WERI-Rb-1 (cell line): Measurements from ENCODE around the gene RGS4.

ENCODE experiments used
- DNase-seq: peaks from one replicate; pipeline ENCODE4 v3.0.0-alpha.2; 2020
- H3K27ac ChIP-seq: fragments of 250-450 bp; sonication (Bioruptor Pico); 2 replicates; pipeline ENCODE4 v1.5.1; 2020; ENCODE audit warnings: mild to moderate bottlenecking, moderate library complexity
- H3K27me3 ChIP-seq: fragments of 250-450 bp; sonication (Bioruptor Pico); 2 replicates; pipeline ENCODE4 v1.5.1; 2021; ENCODE audit warnings: mild to moderate bottlenecking, low read depth, moderate library complexity; ENCODE audit not compliant: insufficient read depth, severe bottlenecking
- H3K36me3 ChIP-seq: fragments of 250-450 bp; sonication (Bioruptor Pico); 2 replicates; pipeline ENCODE4 v1.5.1; 2020; ENCODE audit warnings: mild to moderate bottlenecking, moderate library complexity
- H3K4me3 ChIP-seq: 2 replicates; pipeline ENCODE4 v1.5.1; 2011; ENCODE audit warnings: low read depth, mild to moderate bottlenecking, control low read depth, low read length
- H3K9me3 ChIP-seq: fragments of 250-450 bp; sonication (Bioruptor Pico); 2 replicates; pipeline ENCODE4 v1.5.1; 2021; ENCODE audit warnings: mild to moderate bottlenecking, moderate library complexity; ENCODE audit not compliant: severe bottlenecking
- TF ChIP-seq, protein P1 (sequence below): IDR thresholded peaks from 2 replicates; pipeline ENCODE4 v1.5.1; 2011; ENCODE audit warnings: low read depth, mild to moderate bottlenecking, control low read depth, inconsistent platforms, low read length

Gene RGS4

DNA sequence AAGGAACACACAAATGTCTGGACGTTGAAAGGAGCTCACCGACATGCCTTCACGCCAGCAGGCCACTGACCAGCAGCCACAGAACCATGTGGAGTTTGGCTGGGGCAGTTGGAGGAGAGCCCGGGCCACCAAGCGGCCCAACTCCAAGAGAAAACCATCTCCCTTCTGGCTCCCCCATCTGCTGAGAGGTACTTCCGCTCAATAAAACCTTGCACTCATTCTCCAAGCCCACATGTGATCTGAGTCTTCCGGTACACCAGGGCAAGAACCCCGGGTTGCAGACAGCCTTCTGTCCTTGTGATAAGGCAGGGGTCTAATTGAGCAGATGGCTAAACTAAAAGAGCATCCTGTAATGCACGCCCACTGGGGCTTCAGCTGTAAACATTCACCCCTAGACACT, 24.4 kb downstream of the RGS4 start:
- no peaks in the 10 kb centered on the region for H3K36me3 ChIP-seq
- TF ChIP-seq, protein P1, sequence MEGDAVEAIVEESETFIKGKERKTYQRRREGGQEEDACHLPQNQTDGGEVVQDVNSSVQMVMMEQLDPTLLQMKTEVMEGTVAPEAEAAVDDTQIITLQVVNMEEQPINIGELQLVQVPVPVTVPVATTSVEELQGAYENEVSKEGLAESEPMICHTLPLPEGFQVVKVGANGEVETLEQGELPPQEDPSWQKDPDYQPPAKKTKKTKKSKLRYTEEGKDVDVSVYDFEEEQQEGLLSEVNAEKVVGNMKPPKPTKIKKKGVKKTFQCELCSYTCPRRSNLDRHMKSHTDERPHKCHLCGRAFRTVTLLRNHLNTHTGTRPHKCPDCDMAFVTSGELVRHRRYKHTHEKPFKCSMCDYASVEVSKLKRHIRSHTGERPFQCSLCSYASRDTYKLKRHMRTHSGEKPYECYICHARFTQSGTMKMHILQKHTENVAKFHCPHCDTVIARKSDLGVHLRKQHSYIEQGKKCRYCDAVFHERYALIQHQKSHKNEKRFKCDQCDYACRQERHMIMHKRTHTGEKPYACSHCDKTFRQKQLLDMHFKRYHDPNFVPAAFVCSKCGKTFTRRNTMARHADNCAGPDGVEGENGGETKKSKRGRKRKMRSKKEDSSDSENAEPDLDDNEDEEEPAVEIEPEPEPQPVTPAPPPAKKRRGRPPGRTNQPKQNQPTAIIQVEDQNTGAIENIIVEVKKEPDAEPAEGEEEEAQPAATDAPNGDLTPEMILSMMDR = no peak
- H3K27ac ChIP-seq = no peak overlapping the region
- H3K9me3 ChIP-seq = no peaks in the 10 kb centered on the region
- DNase-seq = no peak
- no peak overlapping the region for H3K4me3 ChIP-seq
- H3K27me3 ChIP-seq = no peaks in the 10 kb centered on the region

DNA sequence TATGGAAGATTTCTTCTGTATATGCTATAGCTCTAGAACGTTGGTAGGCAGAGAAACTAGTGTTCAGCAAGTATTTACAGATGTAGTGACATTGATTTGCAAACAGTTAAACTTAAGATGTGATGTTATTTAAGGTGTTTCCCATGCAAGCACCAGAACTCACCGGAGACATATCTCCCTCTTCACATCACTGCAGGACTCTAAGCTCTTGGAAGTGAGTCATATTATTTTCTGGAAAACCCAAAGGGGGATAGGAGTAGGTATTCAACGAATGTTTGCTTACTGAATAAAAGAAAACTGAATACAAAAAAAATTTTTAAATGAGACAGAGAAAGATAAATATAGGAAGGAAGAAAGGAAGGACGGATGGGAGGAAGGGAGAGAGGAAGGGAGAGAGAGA, 25.0 kb downstream of the RGS4 start:
- H3K36me3 ChIP-seq = no peaks in the 10 kb centered on the region
- no peak overlapping the region for H3K27ac ChIP-seq
- no peak for DNase-seq
- no peak overlapping the region for H3K4me3 ChIP-seq
- H3K9me3 ChIP-seq = no peaks in the 10 kb centered on the region
- TF ChIP-seq, protein P1 = no peak
- no peaks in the 10 kb centered on the region for H3K27me3 ChIP-seq

DNA sequence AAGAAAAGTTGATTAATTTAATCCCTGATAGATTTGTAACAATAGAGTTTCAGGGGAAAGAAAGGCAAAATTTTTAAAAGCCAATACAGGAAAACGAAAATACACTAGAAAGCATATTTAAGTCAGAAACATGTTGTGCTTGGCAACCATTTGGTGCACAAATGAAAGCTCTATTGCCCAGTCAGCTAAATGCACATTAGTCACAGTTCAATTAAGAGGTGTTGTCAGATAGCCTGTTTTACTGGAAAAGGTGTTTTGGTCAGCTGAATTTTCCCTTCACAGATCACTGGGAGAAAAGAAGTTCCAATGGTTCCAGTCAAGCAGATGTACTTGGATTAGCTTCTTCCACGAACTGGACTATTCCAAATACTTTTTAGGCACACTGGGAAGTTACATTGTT, 25.4 kb downstream of the RGS4 start:
- DNase-seq = no peak
- no peaks in the 10 kb centered on the region for H3K36me3 ChIP-seq
- no peak overlapping the region for H3K4me3 ChIP-seq
- TF ChIP-seq, protein P1 = no peak
- H3K9me3 ChIP-seq = no peaks in the 10 kb centered on the region
- no peaks in the 10 kb centered on the region for H3K27me3 ChIP-seq
- no peak overlapping the region for H3K27ac ChIP-seq

DNA sequence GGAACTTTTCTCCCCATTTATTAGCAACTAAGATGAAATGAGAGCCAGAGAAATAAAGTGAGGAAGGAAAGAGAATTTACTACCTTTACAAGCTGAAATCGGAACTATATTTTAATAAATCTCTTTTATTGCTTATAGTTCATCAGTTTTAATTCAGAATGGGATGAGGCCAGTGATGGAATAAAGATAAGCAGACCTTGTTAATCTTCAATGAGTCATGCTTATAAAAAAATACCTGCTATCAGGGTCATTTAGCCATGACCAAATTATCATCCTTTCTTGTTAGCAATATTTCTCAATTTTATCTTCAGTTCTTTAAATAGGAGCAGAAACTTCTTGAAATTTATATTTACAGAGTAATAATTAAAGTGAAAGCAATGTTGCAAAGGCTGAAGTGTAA, 26.1 kb downstream of the RGS4 start:
- Histone ChIP-seq H3K27me3 (no peaks in the 10 kb centered on the region), H3K27ac (no peak overlapping the region), H3K4me3 (no peak overlapping the region), H3K36me3 (no peaks in the 10 kb centered on the region), H3K9me3 (no peaks in the 10 kb centered on the region)
- TF ChIP-seq, protein P1 = no peak
- no peak for DNase-seq

DNA sequence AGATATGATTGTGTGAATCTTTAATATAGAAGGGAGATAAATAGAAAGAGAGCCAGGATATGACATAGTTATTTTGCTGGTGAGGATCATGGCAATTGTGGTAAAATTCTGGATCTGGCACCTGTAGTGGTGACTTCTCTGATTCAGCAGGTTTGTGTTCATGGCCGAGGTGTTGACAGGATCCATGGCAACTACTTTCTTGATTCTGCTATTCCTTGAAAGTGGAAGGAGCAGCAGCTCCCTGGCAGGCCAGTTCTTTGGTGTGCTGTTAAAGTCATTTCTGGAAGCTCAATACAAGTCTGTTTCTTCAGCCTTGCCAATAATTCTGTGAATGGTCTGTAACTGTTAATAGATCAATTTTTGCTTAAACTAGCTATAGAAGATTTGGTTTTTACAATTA, 33.4 kb downstream of the RGS4 start:
- H3K27ac ChIP-seq = no peak overlapping the region

More for the DNA sequence above, 33.4 kb downstream of the RGS4 start:
- no peaks in the 10 kb centered on the region for H3K36me3 ChIP-seq
- H3K9me3 ChIP-seq = no peaks in the 10 kb centered on the region
- no peak overlapping the region for H3K4me3 ChIP-seq
- DNase-seq = no peak
- TF ChIP-seq, protein P1 = no peak
- no peaks in the 10 kb centered on the region for H3K27me3 ChIP-seq
